ENCODE data around the gene ANXA4.

GRCh38 chr2:69765096-69765380 lies 23.1 kb downstream of the ANXA4 start:
- no peak for TF ChIP-seq EP300 (IDR thresholded peaks at IDR 0.05)
- TF ChIP-seq CTCF (IDR thresholded peaks at IDR 0.05), result no peak
- no peak for TF ChIP-seq POLR2AphosphoS5 (IDR thresholded peaks at IDR 0.05)
